ENCODE measurements around the gene WNT7B. TPM values are rescaled to one million over a fixed set of nuclear protein-coding genes. Genes with fewer than 3 reads are reported as not detected.

Gene WNT7B
- total RNA-seq, 4 donors from 2014 or later, result not detected

DNA sequence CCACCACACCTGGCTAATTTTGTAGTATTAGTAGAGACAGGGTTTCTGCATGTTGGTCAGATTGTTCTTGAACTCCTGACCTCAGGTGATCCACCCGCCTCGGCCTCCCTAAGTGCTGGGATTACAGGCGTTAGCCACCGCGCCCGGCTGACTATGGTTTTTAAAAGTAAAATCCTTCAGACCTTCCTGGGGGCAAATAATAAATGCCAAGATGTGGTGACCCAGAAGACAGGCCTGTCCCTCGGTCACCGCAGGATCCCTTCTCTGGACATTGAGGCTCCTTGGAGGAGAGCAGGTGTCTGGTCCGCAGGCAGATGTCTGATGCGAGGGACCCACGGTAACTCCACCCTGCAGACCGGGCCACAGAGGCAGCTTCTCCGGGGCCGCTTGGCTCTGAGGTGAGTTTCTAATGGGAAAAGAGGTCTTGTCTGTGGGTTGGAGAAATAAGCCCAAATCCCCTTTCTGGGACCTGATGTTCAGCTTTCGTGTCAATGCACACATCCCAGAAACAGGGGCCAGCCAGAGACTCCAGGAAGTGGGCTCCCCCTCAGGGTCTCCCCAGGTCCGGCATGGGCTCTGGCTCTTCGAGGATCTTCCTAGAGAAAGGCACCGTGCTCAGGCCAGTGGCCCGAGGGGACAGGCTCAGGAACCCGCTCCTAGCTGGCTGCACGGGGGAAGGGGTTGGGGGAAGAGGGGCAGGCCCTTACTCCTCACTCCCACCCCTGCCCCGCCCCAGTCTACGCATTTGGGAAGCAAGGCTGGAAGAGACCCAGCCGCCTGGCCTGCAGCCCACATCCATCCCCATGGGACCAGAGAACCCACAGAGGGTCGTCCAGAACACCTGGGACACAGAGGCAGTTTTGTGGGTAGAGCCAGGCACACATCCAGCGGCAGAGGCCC, 100.6 kb downstream of the WNT7B start:
- H3K36me3 ChIP-seq, result no peaks in the 10 kb centered on the region
- TF ChIP-seq, protein P1, sequence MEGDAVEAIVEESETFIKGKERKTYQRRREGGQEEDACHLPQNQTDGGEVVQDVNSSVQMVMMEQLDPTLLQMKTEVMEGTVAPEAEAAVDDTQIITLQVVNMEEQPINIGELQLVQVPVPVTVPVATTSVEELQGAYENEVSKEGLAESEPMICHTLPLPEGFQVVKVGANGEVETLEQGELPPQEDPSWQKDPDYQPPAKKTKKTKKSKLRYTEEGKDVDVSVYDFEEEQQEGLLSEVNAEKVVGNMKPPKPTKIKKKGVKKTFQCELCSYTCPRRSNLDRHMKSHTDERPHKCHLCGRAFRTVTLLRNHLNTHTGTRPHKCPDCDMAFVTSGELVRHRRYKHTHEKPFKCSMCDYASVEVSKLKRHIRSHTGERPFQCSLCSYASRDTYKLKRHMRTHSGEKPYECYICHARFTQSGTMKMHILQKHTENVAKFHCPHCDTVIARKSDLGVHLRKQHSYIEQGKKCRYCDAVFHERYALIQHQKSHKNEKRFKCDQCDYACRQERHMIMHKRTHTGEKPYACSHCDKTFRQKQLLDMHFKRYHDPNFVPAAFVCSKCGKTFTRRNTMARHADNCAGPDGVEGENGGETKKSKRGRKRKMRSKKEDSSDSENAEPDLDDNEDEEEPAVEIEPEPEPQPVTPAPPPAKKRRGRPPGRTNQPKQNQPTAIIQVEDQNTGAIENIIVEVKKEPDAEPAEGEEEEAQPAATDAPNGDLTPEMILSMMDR (IDR thresholded peaks at IDR 0.05), result no peak
- no peak for TF ChIP-seq POLR2A (IDR thresholded peaks at IDR 0.05)
- peaks cover 0 to 4% of the 10 kb centered on the region in 2 donors for H3K27me3 ChIP-seq
- H3K27ac ChIP-seq, result no peak overlapping the region
- peaks cover 0 to 8% (median 0%) of the 10 kb centered on the region in 4 donors for H3K4me1 ChIP-seq
- DNase-seq, result peak in 2 of 3 donors; percentile 36 to 45
- H3K4me3 ChIP-seq, result no peak overlapping the region
- peaks cover 0 to 4% (median 0%) of the 10 kb centered on the region in 4 donors for H3K9me3 ChIP-seq

DNA sequence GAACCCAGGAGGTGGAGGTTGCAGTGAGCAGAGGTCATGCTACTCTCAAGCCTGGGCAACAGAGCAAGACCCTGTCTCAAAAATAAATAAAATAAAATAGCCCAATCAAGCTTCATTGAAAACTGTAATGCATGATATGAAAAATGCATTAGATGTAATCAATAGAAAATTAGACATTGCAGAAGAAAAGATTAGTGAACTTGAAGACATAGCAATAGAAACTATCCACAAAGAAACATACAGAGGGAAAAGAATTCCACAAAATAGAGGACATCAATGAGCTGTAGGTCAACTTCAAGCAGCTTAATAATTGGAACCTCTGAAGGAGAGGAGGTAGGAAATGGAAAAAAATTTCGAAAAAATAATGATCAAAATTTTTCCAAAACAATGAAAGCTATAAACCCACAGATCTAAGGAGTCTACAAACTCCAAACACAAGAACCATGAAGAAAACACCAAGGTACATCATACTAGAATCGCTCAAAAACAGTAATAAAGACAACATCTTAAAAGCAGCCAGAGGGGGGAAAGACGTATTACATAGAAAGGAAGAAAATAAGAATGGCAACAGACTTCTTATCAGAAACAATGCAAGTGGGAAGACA, 104.2 kb downstream of the WNT7B start:
- TF ChIP-seq, protein P1 (IDR thresholded peaks at IDR 0.05), result no peak
- TF ChIP-seq POLR2A (IDR thresholded peaks at IDR 0.05), result no peak
- Histone ChIP-seq H3K27me3 (peaks cover 0 to 11% of the 10 kb centered on the region in 2 donors), H3K4me1 (peaks cover 0 to under 1% (median 0%) of the 10 kb centered on the region in 4 donors), H3K4me3 (no peak overlapping the region), H3K9me3 (peaks cover 0 to 4% (median 0%) of the 10 kb centered on the region in 4 donors), H3K36me3 (no peaks in the 10 kb centered on the region), H3K27ac (no peak overlapping the region)
- DNase-seq, result no peak

DNA sequence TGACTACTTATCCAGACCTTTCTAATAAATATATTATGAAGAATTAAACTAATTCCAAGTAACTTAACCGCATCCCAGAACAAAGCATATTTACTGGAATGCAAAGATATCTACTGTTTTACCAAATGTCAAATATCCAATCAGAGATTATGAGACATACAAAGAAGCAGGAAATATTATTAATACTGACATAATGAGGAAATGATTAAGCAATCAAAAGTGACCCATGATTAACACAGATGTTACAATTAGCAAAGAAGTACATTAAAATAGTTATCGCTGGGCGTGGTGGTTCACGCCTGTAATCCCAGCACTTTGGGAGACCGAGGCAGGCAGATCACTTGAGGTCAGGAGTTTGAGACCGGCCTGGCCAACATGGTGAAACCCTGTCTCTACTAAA, 105.2 kb downstream of the WNT7B start:
- Histone ChIP-seq H3K36me3 (no peaks in the 10 kb centered on the region), H3K27ac (no peak overlapping the region), H3K4me1 (peaks cover 0 to 11% (median 0%) of the 10 kb centered on the region in 4 donors), H3K9me3 (peaks cover 0 to 4% (median 0%) of the 10 kb centered on the region in 4 donors), H3K4me3 (no peak overlapping the region), H3K27me3 (peaks cover 0 to 22% of the 10 kb centered on the region in 2 donors)
- no peak for DNase-seq
- TF ChIP-seq, protein P1 (IDR thresholded peaks at IDR 0.05), result no peak
- TF ChIP-seq POLR2A (IDR thresholded peaks at IDR 0.05), result no peak

Other genes with a start within 250 kb of the WNT7B start
- gene PPARA, start 173.4 kb upstream of the WNT7B start, total RNA-seq, result 100 to 1,000 TPM in 3 of 4 donors, 10 to 100 TPM in 1; 21.5 to 231 (median 189) TPM

All from Peyer's patch (tissue), 4 donors.